Caco-2 (cell line): Measurements from ENCODE around the gene TCERG1L. TPM values are rescaled to one million over a fixed set of nuclear protein-coding genes. Genes with fewer than 3 reads are reported as not detected.

Experiments
- BruUV-seq: library from RNA; stranded (reverse); fragments of 400-500 nt; replicated peaks from 2 replicates; lab custom pipeline; 2021; lab: Mats Ljungman, UMichigan
- CTCF ChIA-PET: fragments of 300-600 bp; sonication (Branson Sonifier 250); formaldehyde crosslinking; loops from one replicate; lab custom pipeline; 2022; ENCODE audit warnings: antibody characterized with exemption; lab: Charles Lee
- POLR2A ChIA-PET: fragments of 300-600 bp; sonication (Branson Sonifier 250); formaldehyde crosslinking; loops from one replicate; lab custom pipeline; 2022; ENCODE audit warnings: antibody characterized with exemption; lab: Charles Lee
- DNase-seq, 2 experiments: peaks; one replicate each; pipeline versions ENCODE4 v3.0.0 to v3.0.0-alpha.2; 2020 to 2022
- H3K27me3 ChIP-seq: replicated peaks from 2 replicates; pipeline ENCODE4 v1.6.0; 2011; ENCODE audit warnings: low read length; ENCODE audit not compliant: control insufficient read depth, insufficient read depth
- H3K36me3 ChIP-seq: 2 replicates; pipeline ENCODE4 v1.5.1; 2011; ENCODE audit warnings: low read length; ENCODE audit not compliant: control insufficient read depth, insufficient read depth
- H3K4me1 ChIP-seq: fragments of 250-450 bp; sonication (Bioruptor Pico); 2 replicates; pipeline ENCODE4 v1.5.1; 2020; ENCODE audit warnings: mild to moderate bottlenecking
- H3K4me3 ChIP-seq: 2 replicates; pipeline ENCODE4 v1.5.1; 2011; ENCODE audit warnings: low read depth, mild to moderate bottlenecking, control low read depth, low read length
- H3K9me3 ChIP-seq: fragments of 250-450 bp; sonication (Bioruptor Pico); 2 replicates; pipeline ENCODE4 v1.5.1; 2020; ENCODE audit warnings: mild to moderate bottlenecking, moderate library complexity
- H3K27ac Mint-ChIP-seq: one replicate; pipeline ENCODE4 v1.8.0; 2022; ENCODE audit warnings: mixed read lengths; ENCODE audit not compliant: unreplicated experiment
- H3K27me3 Mint-ChIP-seq: one replicate; pipeline ENCODE4 v1.8.0; 2022; ENCODE audit warnings: mixed read lengths; ENCODE audit not compliant: insufficient read depth, unreplicated experiment
- H3K36me3 Mint-ChIP-seq: one replicate; pipeline ENCODE4 v1.8.0; 2022; ENCODE audit warnings: mild to moderate bottlenecking, mixed read lengths; ENCODE audit not compliant: insufficient read depth, unreplicated experiment
- H3K4me1 Mint-ChIP-seq: one replicate; pipeline ENCODE4 v1.8.0; 2022; ENCODE audit warnings: low read depth, mixed read lengths; ENCODE audit not compliant: unreplicated experiment
- H3K4me3 Mint-ChIP-seq: one replicate; pipeline ENCODE4 v1.8.0; 2022; ENCODE audit warnings: mild to moderate bottlenecking, moderate library complexity, mixed read lengths; ENCODE audit not compliant: unreplicated experiment
- H3K9me3 Mint-ChIP-seq: one replicate; pipeline ENCODE4 v1.8.0; 2022; ENCODE audit warnings: mixed read lengths; ENCODE audit not compliant: unreplicated experiment
- intact Hi-C: fragments of 100-400 bp; cut with micrococcal nuclease; formaldehyde crosslinking; loops from one replicate; pipeline ENCODE4 v1.10.0; 2022; ENCODE audit not compliant: unreplicated experiment
- total RNA-seq: library from RNA; stranded (reverse); gene quantifications from 2 replicates; pipeline ENCODE4 v1.2.3, GENCODE V29; 2022
- TF ChIP-seq, protein P1 (sequence below), 2 experiments: fragments of 200-600 bp in 1 of 2; IDR thresholded peaks; 1 replicate in 1 of 2; 2 replicates in 1 of 2; pipeline versions ENCODE4 v1.5.1 to v1.8.0; 2011 to 2022; ENCODE audit warnings: antibody characterized with exemption in 1 of 2, control low read depth in 1 of 2, inconsistent platforms in 1 of 2, low read depth in 1 of 2, low read length in 1 of 2, mild to moderate bottlenecking in 1 of 2, moderate library complexity in 1 of 2; ENCODE audit not compliant: insufficient read depth in 1 of 2, severe bottlenecking in 1 of 2, unreplicated experiment in 1 of 2

Gene TCERG1L
- total RNA-seq, 1 experiment from 2014 or later, result not detected

DNA sequence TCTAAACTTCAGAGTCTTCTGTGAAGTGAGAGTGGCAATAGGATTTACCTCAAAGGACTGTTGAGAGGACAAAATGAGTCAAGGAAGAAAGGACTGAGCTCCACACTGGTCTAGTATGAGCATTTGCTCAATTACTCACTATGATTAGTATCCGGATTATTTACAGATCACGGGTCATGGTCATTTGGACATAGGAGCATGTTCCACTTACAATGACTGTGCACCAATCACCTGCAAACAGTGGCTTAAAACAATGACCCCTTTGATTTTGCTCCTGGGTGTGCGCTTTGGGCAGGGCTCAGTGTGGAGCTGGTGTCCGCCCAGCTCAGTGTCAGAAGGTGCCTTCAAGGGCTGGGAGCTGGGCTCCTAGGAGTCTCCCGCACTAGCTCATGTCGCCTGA, 225.4 kb downstream of the TCERG1L start:
- Mint-ChIP-seq H3K27me3 (no peaks in the 10 kb centered on the region), H3K9me3 (no peaks in the 10 kb centered on the region), H3K4me3 (no peak overlapping the region), H3K4me1 (no peaks in the 10 kb centered on the region), H3K36me3 (no peaks in the 10 kb centered on the region), H3K27ac (no peak overlapping the region)
- H3K27me3 ChIP-seq, result no peaks in the 10 kb centered on the region
- no peaks in the 10 kb centered on the region for H3K4me1 ChIP-seq
- H3K36me3 ChIP-seq, result no peaks in the 10 kb centered on the region
- intact Hi-C loops, result no loop called here
- no peak for DNase-seq
- no peak overlapping the region for H3K4me3 ChIP-seq
- TF ChIP-seq, protein P1, sequence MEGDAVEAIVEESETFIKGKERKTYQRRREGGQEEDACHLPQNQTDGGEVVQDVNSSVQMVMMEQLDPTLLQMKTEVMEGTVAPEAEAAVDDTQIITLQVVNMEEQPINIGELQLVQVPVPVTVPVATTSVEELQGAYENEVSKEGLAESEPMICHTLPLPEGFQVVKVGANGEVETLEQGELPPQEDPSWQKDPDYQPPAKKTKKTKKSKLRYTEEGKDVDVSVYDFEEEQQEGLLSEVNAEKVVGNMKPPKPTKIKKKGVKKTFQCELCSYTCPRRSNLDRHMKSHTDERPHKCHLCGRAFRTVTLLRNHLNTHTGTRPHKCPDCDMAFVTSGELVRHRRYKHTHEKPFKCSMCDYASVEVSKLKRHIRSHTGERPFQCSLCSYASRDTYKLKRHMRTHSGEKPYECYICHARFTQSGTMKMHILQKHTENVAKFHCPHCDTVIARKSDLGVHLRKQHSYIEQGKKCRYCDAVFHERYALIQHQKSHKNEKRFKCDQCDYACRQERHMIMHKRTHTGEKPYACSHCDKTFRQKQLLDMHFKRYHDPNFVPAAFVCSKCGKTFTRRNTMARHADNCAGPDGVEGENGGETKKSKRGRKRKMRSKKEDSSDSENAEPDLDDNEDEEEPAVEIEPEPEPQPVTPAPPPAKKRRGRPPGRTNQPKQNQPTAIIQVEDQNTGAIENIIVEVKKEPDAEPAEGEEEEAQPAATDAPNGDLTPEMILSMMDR (IDR thresholded peaks at IDR 0.05; ENCODE audit: insufficient read depth in 1 of 2, low read depth in 1 of 2, low read length in 1 of 2, severe bottlenecking in 1 of 2, unreplicated experiment in 1 of 2), result no peak
- CTCF ChIA-PET, result no interaction called here
- no TSS peak for BruUV-seq
- H3K9me3 ChIP-seq, result no peaks in the 10 kb centered on the region
- POLR2A ChIA-PET, result no interaction called here

DNA sequence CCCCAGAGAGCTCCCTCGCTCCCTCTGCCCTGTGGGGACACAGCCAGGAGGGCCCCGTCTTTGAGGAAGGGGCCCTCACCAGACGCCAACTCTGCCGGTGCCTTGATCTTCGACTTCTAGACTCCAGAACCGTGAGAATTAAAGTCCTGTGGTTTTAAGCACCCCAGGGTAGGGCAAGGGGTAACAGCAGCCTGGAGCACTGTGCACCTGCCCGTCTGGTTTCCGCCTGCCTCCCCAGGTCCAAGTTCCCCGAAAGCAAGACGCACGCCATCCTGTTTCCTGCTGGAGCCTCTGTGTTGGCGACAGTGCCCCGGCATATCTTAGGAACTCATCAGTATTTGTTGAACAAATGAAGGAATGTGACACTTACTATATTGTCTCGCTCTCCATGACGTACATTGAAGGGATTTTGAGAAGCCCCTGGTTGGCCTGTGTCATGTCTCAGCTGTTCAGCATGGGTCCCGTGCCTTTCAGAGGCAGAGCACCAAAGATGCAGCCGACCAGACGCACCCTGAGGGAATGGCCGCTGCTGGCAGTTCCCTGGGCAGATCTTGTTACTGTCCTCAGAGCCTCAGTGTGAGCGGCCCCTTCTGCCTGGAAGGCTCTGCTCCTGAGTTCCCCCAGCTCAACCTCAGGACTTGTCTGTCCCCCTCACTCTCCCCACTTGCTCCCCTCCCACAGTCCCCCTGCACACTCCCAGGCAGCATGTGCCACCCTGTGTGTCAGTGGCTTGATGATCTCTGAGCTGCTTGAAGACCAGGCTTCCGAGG, 226.2 kb downstream of the TCERG1L start:
- ChIA-PET CTCF (no interaction called here), POLR2A (no interaction called here)
- Histone ChIP-seq H3K4me1 (no peaks in the 10 kb centered on the region), H3K9me3 (no peaks in the 10 kb centered on the region), H3K27me3 (no peaks in the 10 kb centered on the region), H3K4me3 (no peak overlapping the region), H3K36me3 (no peaks in the 10 kb centered on the region)
- Mint-ChIP-seq H3K4me1 (no peaks in the 10 kb centered on the region), H3K27ac (no peak overlapping the region), H3K9me3 (no peaks in the 10 kb centered on the region), H3K27me3 (no peaks in the 10 kb centered on the region), H3K4me3 (no peak overlapping the region), H3K36me3 (no peaks in the 10 kb centered on the region)
- no TSS peak for BruUV-seq
- DNase-seq, result no peak
- TF ChIP-seq, protein P1 (IDR thresholded peaks at IDR 0.05; ENCODE audit: insufficient read depth in 1 of 2, low read depth in 1 of 2, low read length in 1 of 2, severe bottlenecking in 1 of 2, unreplicated experiment in 1 of 2), result no peak
- intact Hi-C loops, result no loop called here

DNA sequence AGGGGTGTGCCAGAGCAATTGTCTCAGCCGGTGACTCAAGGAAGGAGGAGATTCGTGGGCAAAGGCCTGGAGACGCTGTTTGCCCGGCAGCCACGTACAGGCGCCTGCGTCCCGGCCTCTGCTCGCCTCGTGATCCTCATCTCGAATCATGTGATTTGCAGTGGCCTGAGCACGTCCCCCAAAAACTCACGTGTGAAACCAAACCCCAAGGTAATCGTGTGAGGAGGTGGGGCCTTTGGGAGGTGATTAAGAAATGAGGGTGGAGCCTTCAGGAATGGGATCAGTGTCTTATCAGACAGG, 226.8 kb downstream of the TCERG1L start:
- H3K36me3 Mint-ChIP-seq, result no peaks in the 10 kb centered on the region
- H3K27me3 ChIP-seq, result no peaks in the 10 kb centered on the region
- H3K36me3 ChIP-seq, result no peaks in the 10 kb centered on the region
- intact Hi-C loops, result no loop called here
- ChIA-PET POLR2A (no interaction called here), CTCF (no interaction called here)
- H3K4me3 ChIP-seq, result no peak overlapping the region
- no peaks in the 10 kb centered on the region for H3K4me1 ChIP-seq
- DNase-seq, result no peak
- H3K9me3 ChIP-seq, result no peaks in the 10 kb centered on the region
- no peak overlapping the region for H3K4me3 Mint-ChIP-seq
- H3K27me3 Mint-ChIP-seq, result no peaks in the 10 kb centered on the region
- no peaks in the 10 kb centered on the region for H3K4me1 Mint-ChIP-seq
- H3K27ac Mint-ChIP-seq, result no peak overlapping the region
- TF ChIP-seq, protein P1 (IDR thresholded peaks at IDR 0.05; ENCODE audit: insufficient read depth in 1 of 2, low read depth in 1 of 2, low read length in 1 of 2, severe bottlenecking in 1 of 2, unreplicated experiment in 1 of 2), result no peak
- BruUV-seq, result no TSS peak
- no peaks in the 10 kb centered on the region for H3K9me3 Mint-ChIP-seq
